ENCODE data around the gene MAB21L3. TPM values are rescaled to one million over a fixed set of nuclear protein-coding genes. Genes with fewer than 3 reads are reported as not detected.
A peak's percentile ranks its signal among the peaks of the same experiment; 100 is the strongest.

MAB21L3 gene
- total RNA-seq, 1 donor = under 0.01 TPM

DNA sequence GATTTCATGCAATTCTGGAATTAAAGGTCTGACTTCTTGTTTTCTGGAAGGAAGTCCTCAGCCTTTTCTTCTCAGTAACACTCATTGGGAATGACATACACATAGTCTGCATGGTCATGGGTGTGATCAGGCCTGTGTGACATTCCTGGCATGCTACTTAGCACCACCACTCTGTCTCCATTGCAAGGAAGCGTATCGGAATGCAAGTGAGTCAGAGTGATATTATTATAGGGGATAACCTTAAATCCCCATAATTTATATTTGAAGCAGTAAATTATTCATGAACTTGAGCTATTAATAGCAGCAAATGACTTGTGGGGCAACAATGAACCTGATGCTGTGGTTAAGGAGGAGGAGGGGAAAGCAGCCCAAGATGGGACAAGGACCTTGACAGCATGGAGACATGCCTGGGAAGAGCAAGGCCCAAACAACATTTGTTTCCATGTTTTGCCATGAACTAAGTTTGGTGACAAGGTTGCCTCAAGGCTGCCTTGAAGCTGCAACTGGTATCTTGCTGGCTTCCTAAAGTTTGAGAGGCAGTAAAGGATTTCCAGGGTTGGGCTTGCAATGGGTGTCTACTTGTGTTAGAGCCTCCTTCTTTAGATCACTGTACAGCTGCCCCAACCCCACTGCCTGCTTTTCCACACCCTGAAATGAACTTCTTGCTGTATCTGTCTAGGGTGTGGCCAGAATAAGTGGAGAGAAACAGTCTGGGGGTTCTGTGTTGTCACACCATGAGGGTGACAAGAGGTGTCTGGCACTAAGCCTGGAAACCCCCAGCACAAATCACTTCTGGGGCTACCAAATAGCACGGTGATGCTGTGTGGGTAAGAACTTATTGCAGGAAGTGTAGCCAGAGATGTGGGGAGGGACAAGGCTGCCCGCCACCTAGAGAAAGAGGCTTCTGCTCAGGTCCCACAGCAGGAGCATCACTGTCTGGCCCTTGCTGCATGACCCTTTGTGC, 4.6 kb downstream of the MAB21L3 start:
- H3K4me3 ChIP-seq (ENCODE audit: low read depth, low read length) = no peak overlapping the region
- DNase-seq (ENCODE audit: low read depth) = peak; percentile 47
- TF ChIP-seq, protein P1, sequence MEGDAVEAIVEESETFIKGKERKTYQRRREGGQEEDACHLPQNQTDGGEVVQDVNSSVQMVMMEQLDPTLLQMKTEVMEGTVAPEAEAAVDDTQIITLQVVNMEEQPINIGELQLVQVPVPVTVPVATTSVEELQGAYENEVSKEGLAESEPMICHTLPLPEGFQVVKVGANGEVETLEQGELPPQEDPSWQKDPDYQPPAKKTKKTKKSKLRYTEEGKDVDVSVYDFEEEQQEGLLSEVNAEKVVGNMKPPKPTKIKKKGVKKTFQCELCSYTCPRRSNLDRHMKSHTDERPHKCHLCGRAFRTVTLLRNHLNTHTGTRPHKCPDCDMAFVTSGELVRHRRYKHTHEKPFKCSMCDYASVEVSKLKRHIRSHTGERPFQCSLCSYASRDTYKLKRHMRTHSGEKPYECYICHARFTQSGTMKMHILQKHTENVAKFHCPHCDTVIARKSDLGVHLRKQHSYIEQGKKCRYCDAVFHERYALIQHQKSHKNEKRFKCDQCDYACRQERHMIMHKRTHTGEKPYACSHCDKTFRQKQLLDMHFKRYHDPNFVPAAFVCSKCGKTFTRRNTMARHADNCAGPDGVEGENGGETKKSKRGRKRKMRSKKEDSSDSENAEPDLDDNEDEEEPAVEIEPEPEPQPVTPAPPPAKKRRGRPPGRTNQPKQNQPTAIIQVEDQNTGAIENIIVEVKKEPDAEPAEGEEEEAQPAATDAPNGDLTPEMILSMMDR (IDR thresholded peaks at IDR 0.05; ENCODE audit: insufficient read depth, low read depth, low read length) = no peak

DNA sequence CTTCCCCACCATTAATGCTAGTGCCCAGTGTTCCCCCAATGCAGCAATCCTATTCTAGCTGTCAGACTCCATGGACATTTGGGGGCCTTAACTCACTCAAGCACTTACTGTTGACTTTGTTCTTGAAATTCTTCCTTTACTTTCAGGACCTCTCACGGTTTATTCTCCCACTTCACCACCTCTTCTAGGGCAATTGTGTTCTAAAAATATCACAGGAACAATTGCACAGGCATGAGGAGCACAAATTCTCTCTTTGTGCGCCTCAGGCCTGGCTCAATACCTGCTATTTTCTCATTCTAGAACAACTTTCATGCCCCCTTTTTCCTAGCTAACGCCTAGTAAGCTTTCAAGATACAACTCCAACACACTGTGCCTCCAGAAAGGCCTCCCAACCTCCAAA, 7.3 kb downstream of the MAB21L3 start:
- TF ChIP-seq, protein P1 (IDR thresholded peaks at IDR 0.05; ENCODE audit: insufficient read depth, low read depth, low read length) = no peak
- H3K4me3 ChIP-seq (ENCODE audit: low read depth, low read length) = no peak overlapping the region
- DNase-seq (ENCODE audit: low read depth) = no peak

DNA sequence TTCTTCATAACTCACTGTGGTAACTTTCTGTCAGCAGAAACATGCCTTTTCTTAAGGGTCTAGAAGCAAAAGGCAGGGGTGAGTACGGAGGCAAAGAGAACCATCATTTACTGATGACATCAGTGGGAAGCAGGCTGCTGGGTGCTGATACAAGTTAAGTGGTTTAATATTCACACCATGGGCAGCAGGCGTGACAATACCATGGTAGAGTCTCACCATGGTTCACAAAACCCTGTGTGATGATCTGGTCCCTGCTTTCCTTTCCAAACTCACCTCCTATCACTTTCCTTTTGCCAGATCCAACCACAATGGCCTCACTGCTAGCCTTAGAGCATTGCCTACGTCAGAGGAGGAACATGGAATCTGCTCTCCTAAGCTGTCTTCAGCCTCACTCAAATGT, 8.7 kb downstream of the MAB21L3 start:
- H3K4me3 ChIP-seq (ENCODE audit: low read depth, low read length) = no peak overlapping the region
- DNase-seq (ENCODE audit: low read depth) = no peak
- TF ChIP-seq, protein P1 (IDR thresholded peaks at IDR 0.05; ENCODE audit: insufficient read depth, low read depth, low read length) = no peak

DNA sequence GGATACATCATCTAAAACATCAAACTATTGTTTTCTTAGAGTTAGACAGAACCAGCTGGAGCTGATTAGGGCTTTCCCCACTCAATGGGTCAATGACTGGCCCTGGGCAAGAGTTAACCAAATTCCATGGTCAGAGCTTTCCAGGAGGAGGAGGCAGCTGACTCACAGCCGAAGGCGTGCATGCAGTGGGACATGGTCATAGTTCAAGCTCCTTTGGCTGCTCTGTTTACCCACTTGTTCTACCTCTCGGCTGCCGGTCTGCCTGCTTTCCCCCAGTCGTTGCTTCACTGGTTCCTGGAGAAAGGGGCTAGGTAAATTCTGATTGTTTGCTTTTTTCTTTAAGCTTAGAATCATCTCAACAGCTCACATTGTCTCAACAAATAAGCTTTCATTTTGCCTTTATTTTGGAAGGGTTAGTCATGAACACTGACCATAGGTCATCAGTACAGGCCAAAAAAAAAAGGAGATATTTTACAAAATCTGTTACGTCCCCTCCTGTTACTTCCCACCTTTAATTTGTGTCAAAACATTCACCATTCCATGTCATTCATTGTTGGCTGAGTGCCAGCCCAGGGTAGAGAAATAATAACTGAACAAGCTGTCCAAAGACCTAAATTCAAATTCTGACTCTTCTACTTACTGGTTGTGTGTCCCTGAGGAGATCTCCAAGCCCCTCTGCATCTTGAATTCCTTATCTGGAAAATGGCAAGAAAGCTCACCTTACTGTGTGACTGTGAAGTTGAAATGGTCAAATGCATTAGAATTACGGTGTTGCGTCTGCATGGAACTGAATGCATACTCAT, 12.0 kb downstream of the MAB21L3 start:
- TF ChIP-seq, protein P1 (IDR thresholded peaks at IDR 0.05; ENCODE audit: insufficient read depth, low read depth, low read length) = no peak
- H3K4me3 ChIP-seq (ENCODE audit: low read depth, low read length) = no peak overlapping the region
- peak; percentile 67 for DNase-seq (ENCODE audit: low read depth)

DNA sequence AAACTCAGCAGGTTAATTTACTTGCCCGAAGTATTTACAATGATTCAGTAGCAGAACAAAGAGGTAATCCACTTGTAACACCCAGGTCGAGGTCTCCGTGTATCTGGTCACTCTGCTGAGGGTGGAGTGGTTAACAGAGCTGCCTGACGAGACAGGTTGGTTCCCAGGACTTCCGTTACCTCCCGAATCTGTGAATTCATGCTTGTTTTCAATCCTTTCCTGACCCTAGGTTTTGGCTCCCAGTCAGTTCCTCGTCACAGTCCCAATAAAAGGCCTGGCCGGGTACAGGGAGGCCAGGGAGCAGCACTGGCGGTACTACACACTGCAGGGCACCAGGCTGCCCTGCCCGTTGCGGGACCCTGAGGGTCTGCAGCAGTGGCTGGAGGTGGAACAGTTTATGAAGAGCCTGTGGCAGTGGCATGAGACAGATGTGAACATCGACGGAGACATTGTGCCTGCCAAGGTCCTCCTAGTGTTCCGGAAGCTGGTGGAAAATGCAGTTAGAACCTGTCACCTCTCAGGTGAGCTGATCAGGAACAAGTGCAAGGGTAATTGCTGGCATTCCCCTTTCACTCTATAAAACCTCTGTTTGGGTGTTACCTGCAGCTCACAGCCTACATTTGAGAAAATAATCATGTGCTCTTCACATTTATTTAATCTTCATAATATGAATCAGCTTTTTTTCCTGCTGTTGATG, 12.8 kb downstream of the MAB21L3 start:
- DNase-seq (ENCODE audit: low read depth) = no peak
- TF ChIP-seq, protein P1 (IDR thresholded peaks at IDR 0.05; ENCODE audit: insufficient read depth, low read depth, low read length) = no peak
- H3K4me3 ChIP-seq (ENCODE audit: low read depth, low read length) = no peak overlapping the region

DNA sequence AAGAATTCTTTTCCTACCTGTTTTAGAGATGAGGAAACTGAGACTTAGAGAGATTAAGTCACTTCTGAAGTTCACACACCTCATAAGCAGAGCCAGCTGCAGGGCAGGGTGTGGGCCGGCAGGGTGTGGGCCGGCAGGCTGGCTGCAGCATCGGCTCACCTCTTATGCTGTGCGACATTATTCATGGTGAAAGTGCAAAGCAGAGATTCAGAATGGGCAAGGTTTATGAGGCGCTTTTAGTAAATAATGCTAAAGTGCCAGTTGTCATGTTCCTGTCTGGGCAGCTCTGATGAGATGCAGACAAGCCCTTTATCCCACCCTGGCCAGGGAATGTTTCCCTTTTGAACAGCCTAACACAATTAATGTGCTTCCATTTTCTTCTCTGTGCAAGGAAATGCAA, 14.6 kb downstream of the MAB21L3 start:
- DNase-seq (ENCODE audit: low read depth) = no peak
- TF ChIP-seq, protein P1 (IDR thresholded peaks at IDR 0.05; ENCODE audit: insufficient read depth, low read depth, low read length) = no peak
- no peak overlapping the region for H3K4me3 ChIP-seq (ENCODE audit: low read depth, low read length)
